ENCODE measurements around the gene HS3ST1.

The HS3ST1 gene

DNA sequence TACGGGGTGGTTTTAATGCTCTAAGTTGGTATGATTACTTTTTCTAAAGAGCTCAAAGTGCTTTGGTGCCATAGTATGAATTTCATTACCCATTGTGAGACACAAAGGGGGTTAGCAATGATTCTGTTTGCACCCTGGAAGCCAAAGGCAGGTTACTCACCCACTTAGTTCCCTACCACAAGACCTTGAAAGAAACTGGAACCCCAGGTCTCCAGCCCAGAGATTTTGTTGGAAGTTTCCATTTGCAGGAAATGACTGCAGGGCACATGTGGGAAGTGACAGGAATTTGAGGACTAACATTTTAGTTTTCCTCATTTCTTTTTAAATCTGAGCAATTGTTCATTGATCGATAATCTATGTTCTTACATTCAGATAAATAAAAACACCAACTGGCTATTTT lies 1.8 kb upstream of the HS3ST1 start:
- DNase-seq: no peak

DNA sequence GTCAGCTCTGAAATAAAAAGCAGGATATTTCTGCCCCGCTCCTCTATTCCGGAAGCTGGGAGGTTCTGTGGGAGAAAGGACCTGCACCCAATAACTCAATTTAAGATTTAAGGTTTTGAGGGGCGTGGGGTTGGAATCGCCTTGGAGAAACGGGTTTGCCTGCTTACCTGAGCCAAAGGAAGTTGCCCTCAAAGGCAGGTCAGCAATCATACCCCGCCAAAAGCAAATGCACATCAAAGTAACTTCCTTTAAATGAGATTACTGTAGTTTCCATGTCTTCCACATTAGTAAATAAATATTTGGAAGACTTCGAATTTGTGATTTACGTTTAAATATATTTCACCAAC lies 978 bp upstream of the HS3ST1 start:
- no peak for DNase-seq

DNA sequence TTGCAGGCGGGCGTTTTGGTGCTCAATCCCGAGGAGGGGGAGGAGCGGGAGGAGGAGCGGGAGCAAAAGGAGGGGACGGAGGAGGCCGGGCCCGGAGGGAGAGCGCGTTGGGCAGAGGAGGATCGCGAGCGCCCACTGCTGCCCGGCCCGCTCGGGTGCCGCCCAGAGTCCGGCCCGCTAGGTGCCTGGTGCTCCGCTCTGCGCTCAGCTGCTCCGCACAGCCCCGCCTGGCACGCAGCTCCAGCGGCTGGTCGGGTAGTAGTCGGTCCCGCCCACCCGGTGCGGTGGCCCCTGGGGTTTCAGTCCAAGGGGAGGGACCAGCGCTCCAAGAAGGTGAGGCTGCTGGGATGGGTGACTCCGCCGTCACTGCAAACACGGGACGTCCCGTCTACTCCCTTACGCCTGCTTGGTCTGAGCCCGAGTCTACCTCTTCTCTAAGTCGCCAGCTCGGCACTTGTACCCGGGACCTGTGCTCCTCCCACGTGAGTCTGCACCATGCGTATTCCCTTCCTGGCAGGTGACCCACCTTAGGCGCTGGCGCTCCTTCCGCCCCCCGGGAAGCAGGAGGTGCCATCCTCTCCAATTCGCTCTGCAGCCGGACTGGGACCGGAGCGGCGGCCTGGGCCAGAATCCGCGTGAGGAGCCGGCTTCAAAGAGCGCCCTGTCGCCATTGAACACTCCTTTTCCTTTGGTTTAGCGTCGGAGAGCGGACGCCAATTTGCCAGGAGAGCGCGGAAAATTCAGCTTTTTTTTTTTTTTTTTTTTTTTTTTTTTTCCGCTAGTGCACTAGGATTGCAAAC lies 405 bp upstream of the HS3ST1 start:
- DNase-seq: peak; percentile 33

DNA sequence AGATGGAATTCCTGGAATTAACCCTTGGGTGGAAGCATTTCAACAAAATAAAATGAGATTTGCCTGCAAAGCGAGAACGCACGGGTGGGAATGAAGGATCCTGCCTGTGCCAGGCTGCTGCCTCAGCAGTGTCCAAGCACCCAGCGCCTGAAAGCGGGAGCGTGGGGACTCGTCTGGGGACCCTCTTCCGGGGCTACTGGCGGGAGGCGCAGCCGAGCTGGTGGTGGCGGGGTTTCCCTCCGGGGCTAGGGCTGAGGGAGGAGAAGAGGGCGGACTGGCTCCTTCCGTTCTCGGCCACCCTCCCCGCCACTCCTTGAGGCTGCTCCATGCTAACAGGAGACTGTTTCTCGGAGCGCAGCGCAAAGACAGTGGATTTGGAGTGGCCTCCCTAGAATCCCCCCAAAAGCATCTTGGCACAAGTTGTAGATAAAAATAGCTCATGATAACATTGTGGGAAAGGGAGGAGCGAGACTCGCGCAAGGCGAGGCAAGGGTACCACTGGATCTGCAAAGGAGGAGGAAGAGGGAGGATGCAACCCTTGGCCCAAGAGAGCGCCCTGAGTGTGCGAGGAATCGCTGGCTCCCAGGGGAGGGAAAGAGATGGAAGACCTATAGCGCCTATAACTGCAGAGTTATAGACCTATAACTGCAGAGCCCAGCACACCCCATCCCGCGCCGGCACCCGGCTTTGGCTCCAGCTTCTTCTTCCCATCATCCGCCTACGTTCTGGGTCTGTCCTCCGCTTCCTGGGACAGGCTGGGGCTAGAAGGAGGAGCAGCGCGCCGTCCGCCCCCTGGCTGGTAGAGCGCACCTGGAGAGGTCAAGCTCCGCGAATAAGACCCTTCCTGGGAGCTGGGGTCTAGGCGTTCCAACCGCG lies 1.3 kb downstream of the HS3ST1 start:
- no peak for DNase-seq

DNA sequence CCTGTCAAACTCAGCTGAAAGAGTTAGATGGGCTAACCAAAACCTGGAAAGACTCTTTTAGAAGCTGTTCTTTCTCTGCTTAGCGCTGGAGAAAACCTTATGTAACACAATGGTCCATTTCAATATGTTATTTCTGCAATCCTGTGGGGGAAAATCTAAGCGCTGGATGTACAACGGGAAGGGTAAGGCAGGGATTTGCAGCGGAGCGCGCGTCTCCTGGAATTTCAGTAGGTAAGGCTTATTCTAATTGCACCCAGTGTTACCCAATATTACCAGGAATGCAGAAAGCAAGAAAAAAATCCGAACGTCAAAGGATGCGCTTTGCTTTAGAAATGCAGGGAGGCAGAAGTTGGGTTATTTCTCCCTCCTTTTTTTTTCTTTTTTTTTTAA lies 2.0 kb downstream of the HS3ST1 start:
- DNase-seq: no peak

DNA sequence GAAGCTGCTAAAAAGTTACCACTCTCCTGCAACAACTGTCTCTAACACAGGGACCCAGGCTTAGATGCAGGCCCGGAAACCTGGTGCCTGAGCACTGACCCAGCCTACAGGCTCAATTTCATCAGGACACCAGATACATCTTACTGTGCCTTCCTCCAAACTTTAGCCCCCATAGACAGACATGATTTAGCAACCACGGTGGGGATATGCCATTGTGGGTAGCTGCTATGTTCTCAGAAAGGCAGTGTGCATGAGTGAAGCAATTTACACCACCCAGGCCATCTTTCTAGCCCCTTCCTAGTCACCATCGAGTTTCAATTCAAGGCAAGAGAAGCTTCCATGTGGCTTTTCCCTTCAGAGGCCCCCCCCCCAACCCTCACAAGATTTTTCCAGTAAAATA lies 2.7 kb downstream of the HS3ST1 start:
- no peak for DNase-seq

DNA sequence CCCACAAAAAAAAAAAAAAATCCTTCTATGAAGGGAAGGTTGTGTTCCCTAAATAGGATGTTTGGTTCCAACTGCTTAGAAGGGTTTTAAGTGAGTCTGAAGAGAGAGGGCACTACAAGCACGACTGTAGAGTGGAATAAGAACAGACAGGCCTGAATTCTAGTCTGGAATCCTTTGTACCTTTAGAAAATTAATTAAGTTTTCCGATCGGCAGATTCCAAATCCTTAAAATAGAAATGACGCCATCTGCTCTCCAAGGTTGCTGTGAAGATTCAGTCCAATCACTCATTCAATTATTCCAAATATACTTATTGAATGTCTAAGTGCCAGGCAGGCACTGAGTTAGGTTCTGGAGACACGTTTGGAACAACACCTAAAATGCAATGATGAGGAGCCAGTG lies 3.8 kb downstream of the HS3ST1 start:
- no peak for DNase-seq

DNA sequence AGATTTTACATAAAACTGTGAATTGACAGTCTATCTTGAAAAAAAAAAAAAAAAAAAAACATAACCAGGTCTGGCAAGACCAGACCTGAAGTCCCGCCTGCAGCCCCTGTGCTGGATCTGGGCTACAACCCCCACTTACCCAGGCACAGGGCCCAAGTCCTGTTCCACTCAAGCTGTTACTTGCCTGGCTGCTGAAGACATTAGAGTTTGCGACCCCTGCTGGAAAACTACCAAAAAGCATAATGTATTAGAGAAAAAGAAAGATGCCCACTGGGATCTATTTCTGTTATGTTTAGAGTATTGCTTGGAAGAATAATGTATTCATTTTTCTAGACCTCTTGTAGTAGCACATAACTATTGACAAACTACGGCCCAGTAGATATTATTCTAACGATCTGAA lies 4.7 kb downstream of the HS3ST1 start:
- DNase-seq: no peak

DNA sequence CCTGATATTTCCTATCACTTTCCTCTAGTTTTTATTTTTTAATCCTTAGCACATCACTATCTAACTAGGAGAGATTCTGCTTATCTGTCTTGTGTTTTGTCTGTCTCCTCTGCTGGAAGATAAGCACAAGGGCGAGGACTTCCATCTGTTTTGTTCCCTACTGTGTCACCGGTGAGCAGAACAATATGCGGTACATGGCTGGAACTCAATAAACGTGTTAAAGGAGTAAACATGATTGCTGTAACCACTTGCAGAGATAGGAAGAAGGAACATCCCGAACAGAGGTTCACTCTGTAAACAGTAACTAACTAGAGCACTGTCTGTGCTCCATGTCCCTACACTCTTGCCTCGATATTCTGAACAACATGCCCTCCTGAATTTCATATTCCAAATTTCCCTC lies 5.2 kb downstream of the HS3ST1 start:
- DNase-seq: no peak

DNA sequence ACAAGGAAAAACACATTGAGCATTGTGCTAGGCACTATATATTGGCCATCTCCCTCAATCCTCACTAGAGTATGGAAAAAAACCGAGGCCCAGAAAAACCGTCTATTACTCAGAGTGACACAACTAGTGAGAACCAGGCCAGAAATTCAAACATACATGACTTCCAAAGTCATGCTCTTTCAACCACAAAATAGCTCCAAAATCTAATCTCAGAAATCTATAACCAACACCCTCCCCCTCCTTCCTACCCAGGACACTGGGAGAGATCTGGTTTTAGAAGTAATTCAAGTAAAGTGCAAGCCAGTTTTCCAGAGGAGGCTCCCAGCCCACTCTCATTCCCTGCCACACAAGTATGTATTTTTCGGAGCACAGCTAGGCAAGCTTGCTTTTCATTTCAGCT lies 7.6 kb downstream of the HS3ST1 start:
- no peak for DNase-seq

DNA sequence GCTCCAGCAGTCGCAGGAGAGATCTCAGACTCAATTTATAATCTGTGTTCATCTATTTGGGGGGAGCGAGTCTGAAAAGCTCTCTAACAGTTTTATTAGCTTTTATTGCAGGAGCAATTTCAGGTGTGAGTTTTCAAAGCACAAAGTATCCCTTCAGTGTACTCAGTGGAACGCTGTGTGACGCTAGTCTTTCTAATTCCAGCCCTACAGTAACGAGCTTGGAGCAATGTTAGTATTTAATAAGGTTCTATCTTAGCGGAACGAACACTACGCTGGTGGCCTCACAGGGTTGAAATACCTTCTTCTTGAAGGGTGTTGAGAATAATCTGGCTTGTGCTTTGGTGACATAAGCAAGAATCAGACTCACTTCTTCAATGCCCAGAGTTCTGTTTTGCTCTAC lies 8.4 kb downstream of the HS3ST1 start:
- no peak for DNase-seq

DNA sequence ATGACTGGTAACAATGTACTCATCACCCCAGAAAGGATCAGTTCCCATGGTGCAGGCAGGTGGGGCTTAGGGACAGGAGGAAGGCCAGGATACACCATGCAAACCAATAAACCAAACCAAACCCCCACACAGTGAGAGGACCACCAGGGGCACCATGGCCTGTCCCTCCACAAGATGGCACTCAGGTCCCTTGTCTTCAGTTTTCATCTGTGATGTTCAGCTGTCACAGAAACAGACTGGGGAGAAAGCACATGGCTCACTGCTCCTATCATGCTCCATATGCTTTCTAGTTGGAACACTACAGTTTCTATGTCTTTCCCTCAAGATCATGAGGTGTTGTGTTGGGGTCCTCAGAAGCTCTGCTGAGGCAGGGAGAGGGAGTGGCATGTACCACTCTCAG lies 10.1 kb downstream of the HS3ST1 start:
- DNase-seq: no peak

DNA sequence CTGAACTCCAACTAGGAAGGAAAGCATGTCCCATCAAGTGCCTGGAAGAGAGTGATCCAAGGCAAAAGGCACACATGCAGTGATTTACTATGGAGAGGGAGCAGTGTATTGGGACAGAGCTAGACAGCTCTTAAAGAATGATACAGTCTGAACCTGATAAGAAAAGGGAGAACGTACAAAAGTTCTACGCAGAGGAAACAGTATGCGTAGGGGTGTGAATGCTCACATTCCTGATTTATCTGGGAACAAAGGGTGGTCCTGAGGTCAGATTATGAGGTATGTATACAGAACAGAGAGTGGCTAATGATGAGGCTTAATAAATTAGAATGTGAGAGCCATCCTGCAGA lies 12.0 kb downstream of the HS3ST1 start:
- no peak for DNase-seq

DNA sequence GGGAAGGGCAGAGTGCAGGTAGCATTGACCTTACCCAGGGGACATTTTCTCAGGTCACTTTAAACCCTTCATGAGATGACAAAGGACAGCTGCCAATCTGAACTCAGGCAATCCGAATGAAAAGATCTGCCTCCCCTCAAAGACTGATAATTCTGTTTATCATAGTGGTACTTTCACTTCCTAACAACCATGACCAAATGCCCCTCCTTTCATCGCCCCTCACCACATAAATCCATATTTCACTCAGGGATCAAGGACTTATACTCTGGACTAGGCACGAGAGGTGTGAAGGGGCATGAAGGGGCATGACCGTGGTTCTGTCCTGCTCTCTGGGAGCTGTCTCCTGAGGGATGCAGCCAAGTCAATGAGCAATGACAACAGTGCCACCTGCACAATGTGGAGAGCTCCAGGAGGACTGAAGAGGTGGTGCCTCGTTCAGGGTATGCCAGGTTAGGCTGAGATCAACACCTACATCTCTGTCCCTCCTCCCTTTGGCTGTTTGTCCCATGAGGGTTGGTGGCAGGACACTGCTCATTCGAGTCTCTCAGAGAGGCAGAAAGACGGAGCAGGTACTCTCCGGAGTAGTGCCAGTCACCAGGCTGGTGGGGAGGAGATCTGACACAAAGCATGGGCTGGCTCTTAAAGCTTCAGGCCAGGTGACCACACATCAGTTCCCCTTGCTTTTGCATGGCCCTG lies 12.5 kb downstream of the HS3ST1 start:
- no peak for DNase-seq

DNA sequence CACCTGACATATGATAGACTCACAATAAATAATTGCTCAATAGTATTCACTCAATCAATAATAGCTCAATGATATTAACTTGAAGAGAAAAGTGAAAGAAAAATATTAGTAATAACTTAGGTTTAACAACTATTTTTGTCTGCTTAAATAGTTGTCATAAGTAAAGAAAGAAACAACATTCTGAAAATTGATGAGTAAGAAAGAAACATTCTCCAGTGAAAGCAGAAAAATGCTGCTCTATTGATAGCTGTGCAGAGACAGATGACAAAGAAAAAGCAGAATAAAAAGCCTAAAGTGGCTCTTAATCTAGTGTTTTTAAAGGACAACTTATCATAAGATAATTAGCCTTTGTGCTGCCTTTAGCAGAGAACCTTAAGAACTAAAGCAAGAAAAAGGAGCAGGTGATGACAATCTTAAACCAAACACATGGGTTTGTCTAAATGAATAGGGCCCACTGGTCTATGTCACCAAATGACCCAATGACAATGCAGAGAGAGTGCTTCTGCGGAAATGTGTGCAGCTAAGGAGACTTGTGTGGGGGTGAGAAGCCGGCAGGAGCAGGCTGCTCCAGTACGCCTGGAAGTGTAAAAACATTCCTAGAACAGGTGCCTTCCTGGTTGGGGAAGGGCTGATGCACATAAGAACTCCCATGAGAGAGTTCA lies 13.2 kb downstream of the HS3ST1 start:
- no peak for DNase-seq

DNA sequence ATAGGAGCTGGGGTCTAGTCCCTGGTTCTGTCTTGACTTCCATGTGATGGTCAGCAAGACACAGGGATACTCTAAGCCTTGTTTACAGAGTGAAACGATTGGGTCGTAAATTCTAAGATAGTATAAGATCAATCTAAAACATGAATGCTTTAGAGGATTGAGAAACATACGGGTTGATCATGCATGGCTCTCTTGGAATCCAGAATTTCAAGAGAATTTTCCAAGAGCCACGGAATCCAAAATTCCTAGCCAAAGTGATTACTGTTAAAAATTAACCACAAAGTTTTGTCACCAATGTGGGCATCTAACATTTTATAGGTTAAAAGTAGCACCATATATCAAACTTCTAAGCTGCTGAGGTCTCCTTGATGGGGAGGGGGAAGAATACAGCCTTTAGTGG lies 16.5 kb downstream of the HS3ST1 start:
- no peak for DNase-seq

DNA sequence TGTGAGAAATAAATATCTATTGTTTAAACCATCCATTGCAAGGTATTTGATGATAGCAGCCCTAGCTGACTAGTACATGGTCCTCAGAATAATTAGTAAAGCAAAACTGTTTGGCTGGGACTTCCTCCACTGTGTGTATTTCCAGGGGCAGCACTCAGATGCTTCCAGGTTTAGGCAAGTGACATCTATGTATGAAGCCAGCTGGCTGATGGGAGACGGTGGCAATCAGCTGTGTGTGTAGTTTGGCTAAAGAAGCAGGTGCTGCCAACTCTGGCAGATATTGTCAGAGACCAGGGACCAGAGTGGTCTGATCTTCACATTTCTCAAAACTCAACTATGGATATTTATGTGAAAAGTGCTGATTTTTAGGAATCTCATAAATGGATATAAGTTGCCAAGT lies 19.1 kb downstream of the HS3ST1 start:
- no peak for DNase-seq

DNA sequence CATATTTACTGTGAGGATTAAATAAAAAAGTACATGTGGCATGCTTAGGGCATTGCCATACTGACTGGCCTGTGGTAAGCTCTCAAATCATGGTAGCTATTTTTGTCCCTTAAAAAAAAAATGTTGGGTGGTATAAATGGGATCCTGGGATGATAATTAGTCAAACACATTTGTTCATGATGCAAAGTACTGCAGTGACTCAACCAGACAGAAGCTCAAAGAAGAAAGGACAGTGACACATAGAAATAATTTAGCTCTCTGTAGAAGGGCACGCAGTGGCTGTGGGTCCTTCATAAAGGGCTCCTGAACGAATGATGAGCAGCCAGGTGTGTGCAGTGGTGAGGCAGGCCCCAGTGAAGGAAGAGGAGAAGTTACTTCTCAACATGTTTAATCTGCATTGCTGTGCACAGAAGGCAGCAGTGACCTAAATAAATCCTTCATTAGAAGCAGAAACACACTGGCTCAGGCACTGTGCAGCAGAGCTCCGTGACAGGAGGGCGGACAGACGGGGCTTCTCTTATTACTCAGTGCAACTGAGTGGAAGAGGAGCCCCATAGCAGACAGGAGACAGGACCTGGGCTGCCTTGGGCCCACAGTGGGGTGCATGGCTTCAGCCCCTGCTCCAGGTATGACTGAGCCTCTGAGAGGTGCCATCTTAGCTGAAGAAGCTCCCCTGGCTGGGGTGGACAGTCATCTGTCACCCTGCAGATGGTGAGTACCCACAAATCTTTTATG lies 20.3 kb downstream of the HS3ST1 start:
- DNase-seq: no peak

DNA sequence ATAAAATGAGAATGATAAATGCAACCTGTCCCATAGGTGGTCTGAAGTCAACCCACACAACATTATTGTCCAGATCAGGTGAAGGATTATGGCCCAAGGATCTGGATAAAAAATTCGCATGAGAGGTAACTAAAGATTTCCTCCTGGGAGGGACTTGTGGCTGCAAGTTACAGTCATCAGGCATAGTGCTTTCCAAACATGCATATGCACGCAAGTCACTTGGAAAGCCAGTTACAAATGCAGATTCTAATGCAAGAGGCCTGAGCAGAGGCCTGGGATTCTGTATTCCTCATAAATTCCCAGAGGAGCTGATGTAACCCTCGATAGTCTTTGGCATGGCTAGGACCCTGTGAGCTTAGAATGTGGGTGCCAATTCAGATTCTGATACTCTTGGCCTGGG lies 21.1 kb downstream of the HS3ST1 start:
- DNase-seq: no peak

DNA sequence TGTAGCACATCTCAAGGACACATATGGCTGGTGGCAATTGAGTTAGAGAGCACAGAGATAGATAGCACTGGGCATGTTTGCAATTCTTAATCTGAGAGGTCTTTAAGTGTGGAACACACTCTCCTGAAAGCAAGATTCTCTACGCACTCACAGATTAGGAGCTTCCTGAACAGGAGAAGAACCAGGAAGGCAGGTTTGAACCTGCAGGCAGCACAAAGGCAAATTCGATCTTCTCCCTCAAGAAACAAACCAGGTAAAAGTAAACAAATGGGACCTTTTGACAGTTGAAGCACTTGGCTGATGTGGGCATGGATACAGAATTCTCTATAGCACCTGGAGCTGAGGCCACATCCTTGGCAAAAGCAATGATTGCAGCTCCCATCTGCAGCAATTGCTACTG lies 24.3 kb downstream of the HS3ST1 start:
- no peak for DNase-seq

DNA sequence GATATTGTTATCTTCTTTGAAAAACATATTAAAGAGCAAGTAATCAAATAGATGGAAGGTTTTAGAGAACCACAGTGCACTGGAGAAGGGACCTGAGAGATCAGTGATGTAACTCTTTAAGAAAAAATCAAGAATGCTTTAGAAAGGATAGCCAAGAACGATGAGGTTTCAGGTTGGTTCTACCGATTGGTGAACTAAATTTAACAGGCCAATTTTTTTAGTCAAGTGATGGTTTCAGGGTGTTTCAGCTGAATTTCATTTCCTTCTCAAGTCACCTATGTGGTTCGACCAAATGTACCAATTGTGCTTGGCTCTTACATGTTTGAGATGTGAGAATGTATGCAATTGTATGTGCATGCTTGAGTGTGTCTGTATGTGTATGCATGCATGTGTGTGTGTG lies 26.5 kb downstream of the HS3ST1 start:
- DNase-seq: no peak

DNA sequence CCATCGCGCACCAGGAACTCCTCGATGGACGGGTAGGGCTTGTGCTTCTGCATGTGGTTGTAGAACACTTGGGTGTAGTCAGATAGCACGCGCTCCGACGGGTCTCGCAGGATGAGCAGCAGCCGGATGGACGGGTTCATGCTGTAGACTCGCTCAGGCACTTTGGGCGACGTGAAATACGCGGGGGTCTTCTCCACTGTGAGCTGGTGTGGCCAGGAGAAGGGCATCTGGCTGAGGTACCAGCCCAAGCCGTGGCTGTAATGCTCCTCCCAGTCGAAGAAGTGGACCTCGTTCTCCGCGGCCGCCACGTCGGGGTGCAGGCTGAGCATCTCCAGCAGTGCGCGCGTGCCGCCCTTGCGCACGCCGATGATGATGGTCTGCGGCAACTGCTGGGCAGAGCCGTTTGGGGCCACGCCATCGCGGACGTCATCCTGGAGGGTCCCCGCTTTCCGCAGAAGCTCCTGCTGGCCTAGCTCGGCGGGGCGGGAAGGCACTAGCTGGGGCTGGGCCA lies 29.2 kb downstream of the HS3ST1 start:
- DNase-seq: no peak

All from cortex of kidney (tissue), 1 donor.